Lower leg skin (tissue), 4 donors: Measurements from ENCODE around the gene ANKRD9. TPM values are rescaled to one million over a fixed set of nuclear protein-coding genes. Genes with fewer than 3 reads are reported as not detected.

Source experiments
- DNase-seq, 2 donors: peaks; one replicate each; pipeline ENCODE4 v3.0.0-alpha.2; 2019; ENCODE audit warnings: low spot score in 2 of 2
- H3K4me3 ChIP-seq: fragments of 200-600 bp; sonication (generic); 2 replicates; pipeline ENCODE4 v1.5.1; 2017; ENCODE audit warnings: mild to moderate bottlenecking, low read depth; ENCODE audit not compliant: poor library complexity, severe bottlenecking
- CTCF ChIP-seq, 3 donors: fragments of 450-650 bp; IDR thresholded peaks; one replicate each; pipeline ENCODE4 v1.5.1; 2016; ENCODE audit warnings: antibody characterized with exemption in 3 of 3, mild to moderate bottlenecking in 3 of 3, moderate library complexity in 2 of 3
- POLR2A ChIP-seq, 2 donors: fragments of 450-650 bp; IDR thresholded peaks; one replicate each; pipeline ENCODE4 v1.6.1; 2016 to 2017; ENCODE audit warnings: antibody characterized with exemption in 2 of 2, mild to moderate bottlenecking in 1 of 2, moderate library complexity in 1 of 2
- WGBS, 2 donors: methylation state at CpG; one replicate each; pipeline ENCODE4 v1.1.5; 2018; 5-methylcytosine and 5-hydroxymethylcytosine counted together
- intact Hi-C: fragments of 100-400 bp; cut with DNase I; formaldehyde crosslinking; loops from one replicate; pipeline ENCODE4 v1.15.0; 2023; ENCODE audit warnings: low total_unique reads
- total RNA-seq, 4 donors: library from RNA; depleted of rRNA; stranded (reverse); fragments of >200 nt; gene quantifications; one replicate each; pipeline ENCODE4 v1.1.0, GENCODE V29; 2016

Gene ANKRD9
- total RNA-seq: 100 to 1,000 TPM in 1 of 4 donors, 10 to 100 TPM in 3; 64.6 to 135 (median 69.4) TPM

GRCh38 chr14:102509746-102510615, at the start of gene ANKRD9:
Gene ANKRD9 (minus strand): TSS chr14:102509776. CDS start chr14:102507889, 1,887 bp downstream.
- 6% methylated on average over 25 to 46 of the region's 91 CpGs for WGBS, 2 donors
- intact Hi-C loops: loop anchor here (5.0 to 10.0 kb wide), 2 partner anchors 275 to 1007 kb away; no protein-coding TSS in a partner anchor
- no peak for TF ChIP-seq CTCF (IDR thresholded peaks at IDR 0.05)
- no peak for TF ChIP-seq POLR2A (IDR thresholded peaks at IDR 0.05)
- H3K4me3 ChIP-seq: peak within 1 kb of the TSS; percentile 32
- DNase-seq: peak; percentile 91 to 99

- no peak for DNase-seq
- 60 to 66% methylated on average over 4 of the region's 4 CpGs for WGBS, 2 donors
- intact Hi-C loops: no loop called here
- no peak for TF ChIP-seq CTCF (IDR thresholded peaks at IDR 0.05)
- TF ChIP-seq POLR2A (IDR thresholded peaks at IDR 0.05): no peak
- H3K4me3 ChIP-seq: no peak overlapping the region
Measured at GRCh38 chr14:102558556-102558955, 49.0 kb upstream of the ANKRD9 start.

DNA sequence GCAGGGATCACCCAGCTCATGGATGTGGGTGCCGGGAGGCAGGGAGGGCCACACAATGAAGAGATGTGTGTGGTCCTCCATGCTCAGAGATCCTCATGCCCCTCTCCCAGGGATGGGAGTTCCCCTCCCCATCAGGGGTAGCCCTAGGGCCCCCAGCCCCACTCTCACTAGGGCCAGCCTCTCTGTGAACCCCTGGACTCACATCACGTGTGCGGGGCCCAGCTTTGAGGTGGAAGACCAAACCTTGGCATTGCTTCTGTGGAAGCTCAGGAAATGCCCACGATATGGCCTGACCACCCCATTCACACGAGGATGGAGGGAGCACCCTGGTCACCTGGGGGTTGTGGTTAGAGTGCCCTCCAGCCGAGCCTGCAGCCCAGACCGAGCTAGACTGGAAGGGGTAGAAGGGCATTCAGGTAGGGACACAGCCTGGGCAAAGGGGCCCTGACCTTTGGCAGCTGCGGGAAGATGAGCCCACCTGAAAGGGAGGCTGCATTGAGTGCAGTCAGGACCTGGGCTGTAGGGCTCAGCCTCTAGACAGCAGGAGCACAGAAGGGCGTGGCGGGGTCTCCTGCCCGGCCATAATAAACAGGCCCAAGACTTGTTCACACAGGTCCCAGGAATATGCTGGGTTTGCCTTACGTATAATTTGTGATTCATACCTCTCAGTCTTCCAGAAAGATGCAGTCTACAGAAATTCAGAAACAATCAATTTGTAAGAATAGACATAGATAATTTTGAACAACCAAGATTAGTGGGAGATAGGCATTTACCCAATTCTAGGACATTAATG, 48.1 kb upstream of the ANKRD9 start:
- no peak for DNase-seq
- intact Hi-C loops: no loop called here
- TF ChIP-seq POLR2A (IDR thresholded peaks at IDR 0.05): no peak
- TF ChIP-seq CTCF (IDR thresholded peaks at IDR 0.05): no peak
- 65 to 78% methylated on average over 11 to 12 of the region's 12 CpGs for WGBS, 2 donors
- no peak overlapping the region for H3K4me3 ChIP-seq

- intact Hi-C loops: no loop called here
- TF ChIP-seq CTCF (IDR thresholded peaks at IDR 0.05) (no peak), POLR2A (IDR thresholded peaks at IDR 0.05) (no peak)
- H3K4me3 ChIP-seq: no peak overlapping the region
- WGBS, 2 donors: 92 to 96% methylated on average over 9 to 11 of the region's 14 CpGs
- DNase-seq: no peak
Measured at GRCh38 chr14:102556098-102556677, 46.6 kb upstream of the ANKRD9 start.

- H3K4me3 ChIP-seq: peak overlapping the region; percentile 54
- WGBS, 2 donors: 4 to 5% methylated on average over 44 to 83 of the region's 94 CpGs
- peak; percentile 39 to 90 for DNase-seq
- intact Hi-C loops: no loop called here
- TF ChIP-seq POLR2A (IDR thresholded peaks at IDR 0.05) (no peak), CTCF (IDR thresholded peaks at IDR 0.05) (no peak)
Measured at GRCh38 chr14:102554821-102555819, 45.5 kb upstream of the ANKRD9 start.
